Measurements from ENCODE around the gene NCKAP5.

NCKAP5 gene

DNA sequence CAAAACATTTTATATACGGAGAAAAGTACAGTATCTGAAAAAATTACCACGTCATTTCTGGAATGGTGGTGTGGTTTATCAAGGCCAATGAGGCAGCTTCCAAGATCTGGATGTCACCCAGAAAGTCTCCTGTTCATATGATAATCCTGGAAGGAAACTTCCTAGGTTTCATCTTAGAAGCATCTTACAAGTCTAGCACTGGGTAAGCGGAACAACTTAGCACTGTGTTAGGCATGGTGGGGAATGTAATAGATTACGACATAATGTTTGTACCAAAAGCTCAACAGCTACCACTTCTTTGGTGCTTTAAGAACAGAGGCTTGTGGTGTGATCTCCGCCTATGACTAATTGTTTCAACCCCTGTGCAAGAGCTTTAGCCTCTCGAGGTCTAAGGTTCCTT lies 835.2 kb downstream of the NCKAP5 start:
- TF ChIP-seq, protein P1, sequence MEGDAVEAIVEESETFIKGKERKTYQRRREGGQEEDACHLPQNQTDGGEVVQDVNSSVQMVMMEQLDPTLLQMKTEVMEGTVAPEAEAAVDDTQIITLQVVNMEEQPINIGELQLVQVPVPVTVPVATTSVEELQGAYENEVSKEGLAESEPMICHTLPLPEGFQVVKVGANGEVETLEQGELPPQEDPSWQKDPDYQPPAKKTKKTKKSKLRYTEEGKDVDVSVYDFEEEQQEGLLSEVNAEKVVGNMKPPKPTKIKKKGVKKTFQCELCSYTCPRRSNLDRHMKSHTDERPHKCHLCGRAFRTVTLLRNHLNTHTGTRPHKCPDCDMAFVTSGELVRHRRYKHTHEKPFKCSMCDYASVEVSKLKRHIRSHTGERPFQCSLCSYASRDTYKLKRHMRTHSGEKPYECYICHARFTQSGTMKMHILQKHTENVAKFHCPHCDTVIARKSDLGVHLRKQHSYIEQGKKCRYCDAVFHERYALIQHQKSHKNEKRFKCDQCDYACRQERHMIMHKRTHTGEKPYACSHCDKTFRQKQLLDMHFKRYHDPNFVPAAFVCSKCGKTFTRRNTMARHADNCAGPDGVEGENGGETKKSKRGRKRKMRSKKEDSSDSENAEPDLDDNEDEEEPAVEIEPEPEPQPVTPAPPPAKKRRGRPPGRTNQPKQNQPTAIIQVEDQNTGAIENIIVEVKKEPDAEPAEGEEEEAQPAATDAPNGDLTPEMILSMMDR (IDR thresholded peaks at IDR 0.05; ENCODE audit: extremely low read depth, insufficient read depth, missing control alignments), result no peak
- in situ Hi-C loops (cut with MboI; ENCODE audit: low pct_unique_long_range_greater_than_20kb, low sequenced_read_pairs, unreplicated experiment), result no loop called here
- no peak for DNase-seq (ENCODE audit: low spot score)

GRCh38 chr2:132732694-132733093 lies 835.6 kb downstream of the NCKAP5 start:
- in situ Hi-C loops (cut with MboI; ENCODE audit: low pct_unique_long_range_greater_than_20kb, low sequenced_read_pairs, unreplicated experiment), result no loop called here
- TF ChIP-seq, protein P1 (IDR thresholded peaks at IDR 0.05; ENCODE audit: extremely low read depth, insufficient read depth, missing control alignments), result no peak
- no peak for DNase-seq (ENCODE audit: low spot score)

DNA sequence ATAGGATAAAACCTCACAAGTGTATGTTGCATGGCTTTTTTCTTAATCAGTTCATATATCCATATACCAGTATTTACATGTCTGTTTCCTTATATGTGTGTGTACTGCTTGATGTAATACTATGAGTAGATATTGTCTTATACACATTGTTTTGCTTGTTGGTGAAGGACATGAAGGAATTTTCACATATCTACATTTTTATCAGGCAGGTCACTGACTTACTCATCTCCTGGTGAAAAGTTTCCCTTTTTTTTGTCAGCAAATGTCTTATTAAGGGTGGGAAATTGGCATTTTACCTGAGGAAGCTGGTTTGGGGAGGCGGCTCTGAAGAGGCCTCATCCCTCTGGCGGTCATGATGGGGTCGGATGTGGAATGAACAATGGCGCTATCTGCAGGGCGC lies 836.8 kb downstream of the NCKAP5 start:
- in situ Hi-C loops (cut with MboI; ENCODE audit: low pct_unique_long_range_greater_than_20kb, low sequenced_read_pairs, unreplicated experiment), result no loop called here
- no peak for DNase-seq (ENCODE audit: low spot score)
- TF ChIP-seq, protein P1 (IDR thresholded peaks at IDR 0.05; ENCODE audit: extremely low read depth, insufficient read depth, missing control alignments), result no peak

DNA sequence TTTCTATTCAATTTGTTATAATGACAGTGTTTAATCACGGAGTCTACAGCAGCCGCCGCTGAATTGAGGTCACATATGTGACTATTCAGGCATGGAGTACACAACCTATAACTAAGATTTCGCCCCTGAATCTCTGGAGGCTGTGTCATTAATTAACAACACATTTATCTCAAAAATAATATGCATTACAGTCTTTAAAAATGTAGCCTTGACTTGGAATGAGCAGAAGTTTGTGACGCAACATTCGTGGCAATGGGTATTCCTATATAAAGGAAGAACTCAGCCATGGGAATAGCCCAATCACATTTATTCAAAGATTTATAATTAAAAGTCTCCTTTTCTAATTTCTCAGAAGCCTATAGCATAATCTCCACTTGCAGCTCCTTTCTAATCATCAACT lies 837.7 kb downstream of the NCKAP5 start:
- in situ Hi-C loops (cut with MboI; ENCODE audit: low pct_unique_long_range_greater_than_20kb, low sequenced_read_pairs, unreplicated experiment), result no loop called here
- DNase-seq (ENCODE audit: low spot score), result no peak
- TF ChIP-seq, protein P1 (IDR thresholded peaks at IDR 0.05; ENCODE audit: extremely low read depth, insufficient read depth, missing control alignments), result no peak

DNA sequence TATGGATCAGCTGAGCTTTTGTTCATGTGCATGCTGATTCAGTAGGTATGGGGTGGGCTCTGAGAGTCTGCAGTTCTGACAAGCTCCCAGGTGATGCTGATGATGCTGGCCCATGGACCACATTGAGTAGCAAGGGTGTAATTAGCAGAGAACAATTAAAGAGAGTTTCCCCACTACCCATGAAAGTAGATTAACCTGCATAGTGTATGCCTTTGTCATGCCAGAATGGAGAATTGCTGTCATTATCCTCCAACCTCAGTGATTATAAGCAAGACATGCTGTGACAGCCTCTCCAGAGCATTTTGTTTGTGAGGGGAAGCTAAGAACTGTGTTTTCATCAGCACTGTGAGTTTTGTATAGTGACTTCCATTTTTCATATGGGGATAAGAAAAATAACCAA lies 838.7 kb downstream of the NCKAP5 start:
- DNase-seq (ENCODE audit: low spot score), result no peak
- TF ChIP-seq, protein P1 (IDR thresholded peaks at IDR 0.05; ENCODE audit: extremely low read depth, insufficient read depth, missing control alignments), result no peak
- in situ Hi-C loops (cut with MboI; ENCODE audit: low pct_unique_long_range_greater_than_20kb, low sequenced_read_pairs, unreplicated experiment), result no loop called here

DNA sequence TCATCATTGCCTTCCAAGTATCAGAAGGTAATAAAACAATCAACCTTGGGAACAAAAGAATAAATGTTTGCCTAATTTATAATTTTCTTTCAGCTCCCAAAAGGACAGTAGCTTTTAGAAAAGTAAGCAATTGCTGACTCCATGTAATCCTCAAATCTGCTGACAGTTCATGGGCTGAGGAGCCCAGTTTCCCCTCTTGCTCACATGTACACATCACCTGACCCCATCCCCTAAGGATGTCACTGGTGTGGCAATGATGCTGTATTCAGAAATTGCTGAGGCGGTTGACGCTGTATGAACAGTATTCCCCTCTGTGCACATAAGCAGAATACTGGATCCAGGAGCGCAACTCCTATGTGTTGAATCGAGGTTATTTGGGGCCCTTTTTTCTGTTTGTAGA lies 842.1 kb downstream of the NCKAP5 start:
- TF ChIP-seq, protein P1 (IDR thresholded peaks at IDR 0.05; ENCODE audit: extremely low read depth, insufficient read depth, missing control alignments), result no peak
- in situ Hi-C loops (cut with MboI; ENCODE audit: low pct_unique_long_range_greater_than_20kb, low sequenced_read_pairs, unreplicated experiment), result no loop called here
- no peak for DNase-seq (ENCODE audit: low spot score)

GRCh38 chr2:132725748-132726147 lies 842.5 kb downstream of the NCKAP5 start:
- no peak for DNase-seq (ENCODE audit: low spot score)
- in situ Hi-C loops (cut with MboI; ENCODE audit: low pct_unique_long_range_greater_than_20kb, low sequenced_read_pairs, unreplicated experiment), result no loop called here
- TF ChIP-seq, protein P1 (IDR thresholded peaks at IDR 0.05; ENCODE audit: extremely low read depth, insufficient read depth, missing control alignments), result no peak
